Stimulated activated CD4-positive, alpha-beta T cell treated with anti-CD3 and anti-CD28 coated beads, Interleukin-2, amount 100 ng/mL, for 4 hours (primary cell): ENCODE results near the gene CLEC4F.
A peak's percentile ranks its signal among the peaks of the same experiment; 100 is the strongest.
"Not testable (repeated sequence)": the region's sequence is repeated elsewhere in the genome, so short reads cannot be mapped to it uniquely, and the experiment has no call there.

Experiments
- DNase-seq: peaks from one replicate; pipeline ENCODE4 v3.0.0-alpha.2; 2020; ENCODE audit warnings: low read depth

The CLEC4F gene

GRCh38 chr2:70826696-70827350 lies 6.4 kb upstream of the CLEC4F start:
- DNase-seq: no peak

GRCh38 chr2:70823249-70823648 lies 2.9 kb upstream of the CLEC4F start:
- no peak for DNase-seq

GRCh38 chr2:70822843-70823242 lies 2.4 kb upstream of the CLEC4F start:
- no peak for DNase-seq

- no peak for DNase-seq
Observed at GRCh38 chr2:70817284-70817954, 3.0 kb downstream of the CLEC4F start.

GRCh38 chr2:70816726-70817125 lies 3.7 kb downstream of the CLEC4F start:
- DNase-seq: no peak

GRCh38 chr2:70808983-70809958 lies 11.1 kb downstream of the CLEC4F start:
- DNase-seq: no peak

- DNase-seq: no peak
Observed at GRCh38 chr2:70807828-70808118, 12.6 kb downstream of the CLEC4F start.

- DNase-seq: no peak
Observed at GRCh38 chr2:70807102-70807827, 13.1 kb downstream of the CLEC4F start.

GRCh38 chr2:70806620-70807019 lies 13.8 kb downstream of the CLEC4F start:
- no peak for DNase-seq

GRCh38 chr2:70806013-70806412 lies 14.4 kb downstream of the CLEC4F start:
- no peak for DNase-seq

- no peak for DNase-seq
Observed at GRCh38 chr2:70801607-70802263, 18.7 kb downstream of the CLEC4F start.

GRCh38 chr2:70799706-70800105 lies 20.7 kb downstream of the CLEC4F start:
- DNase-seq: no peak

- DNase-seq: not testable (repeated sequence)
Observed at GRCh38 chr2:70797996-70798395, 22.4 kb downstream of the CLEC4F start.

- no peak for DNase-seq
Observed at GRCh38 chr2:70797506-70797905, 22.9 kb downstream of the CLEC4F start.

GRCh38 chr2:70796262-70796661 lies 24.1 kb downstream of the CLEC4F start:
- DNase-seq: no peak

GRCh38 chr2:70795164-70795995 lies 25.0 kb downstream of the CLEC4F start:
- no peak for DNase-seq

GRCh38 chr2:70793450-70793849 lies 26.9 kb downstream of the CLEC4F start:
- DNase-seq: no peak

GRCh38 chr2:70790136-70790828 lies 30.1 kb downstream of the CLEC4F start, which contains the start of gene FIGLA:
Gene FIGLA (minus strand): TSS chr2:70790643. CDS start chr2:70790638, 5 bp downstream.
- DNase-seq: no peak

GRCh38 chr2:70789304-70790135 lies 30.9 kb downstream of the CLEC4F start:
- DNase-seq: peak; percentile 58
